Measurements from ENCODE around the gene HAUS3.
"Not testable (repeated sequence)": the region's sequence is repeated elsewhere in the genome, so short reads cannot be mapped to it uniquely, and the experiment has no call there.

Gene HAUS3

DNA sequence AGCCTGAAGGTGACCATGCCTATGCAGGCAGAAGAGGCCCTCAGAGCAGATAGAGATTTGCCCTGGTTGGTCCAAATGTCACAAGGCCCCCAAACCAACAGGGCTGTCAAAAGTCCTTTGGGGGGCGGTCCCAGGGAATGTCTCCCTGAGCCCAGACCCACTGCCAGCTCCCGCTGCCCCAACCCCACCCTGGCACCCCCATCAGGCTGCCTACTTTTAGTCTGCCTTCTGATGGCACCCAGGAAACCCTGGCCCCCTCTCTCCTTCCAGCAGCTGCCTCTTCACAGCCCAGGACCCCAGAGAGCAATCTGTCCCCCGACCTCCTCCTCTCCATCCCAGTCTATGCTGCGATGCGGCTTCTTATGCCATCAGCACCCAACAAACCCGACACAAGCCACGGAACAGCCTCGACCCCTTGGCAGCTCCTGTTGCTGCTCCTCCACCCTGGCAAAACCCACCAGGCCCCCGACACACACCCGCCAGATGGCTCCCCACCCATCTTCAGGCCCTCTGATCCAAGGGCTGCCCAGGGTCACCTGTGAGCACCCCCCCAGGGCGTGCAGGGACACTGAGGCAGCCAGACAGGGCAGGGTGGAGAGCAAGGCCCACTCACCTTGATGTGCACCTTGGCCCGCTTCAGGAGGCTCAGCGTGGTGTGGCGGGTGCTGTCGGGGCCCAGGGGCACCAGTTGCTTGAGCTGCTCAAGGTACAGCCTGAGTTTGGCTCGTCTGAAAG is 10.0 kb upstream of the HAUS3 start:
- DNase-seq (ENCODE audit: low read depth), result no peak

DNA sequence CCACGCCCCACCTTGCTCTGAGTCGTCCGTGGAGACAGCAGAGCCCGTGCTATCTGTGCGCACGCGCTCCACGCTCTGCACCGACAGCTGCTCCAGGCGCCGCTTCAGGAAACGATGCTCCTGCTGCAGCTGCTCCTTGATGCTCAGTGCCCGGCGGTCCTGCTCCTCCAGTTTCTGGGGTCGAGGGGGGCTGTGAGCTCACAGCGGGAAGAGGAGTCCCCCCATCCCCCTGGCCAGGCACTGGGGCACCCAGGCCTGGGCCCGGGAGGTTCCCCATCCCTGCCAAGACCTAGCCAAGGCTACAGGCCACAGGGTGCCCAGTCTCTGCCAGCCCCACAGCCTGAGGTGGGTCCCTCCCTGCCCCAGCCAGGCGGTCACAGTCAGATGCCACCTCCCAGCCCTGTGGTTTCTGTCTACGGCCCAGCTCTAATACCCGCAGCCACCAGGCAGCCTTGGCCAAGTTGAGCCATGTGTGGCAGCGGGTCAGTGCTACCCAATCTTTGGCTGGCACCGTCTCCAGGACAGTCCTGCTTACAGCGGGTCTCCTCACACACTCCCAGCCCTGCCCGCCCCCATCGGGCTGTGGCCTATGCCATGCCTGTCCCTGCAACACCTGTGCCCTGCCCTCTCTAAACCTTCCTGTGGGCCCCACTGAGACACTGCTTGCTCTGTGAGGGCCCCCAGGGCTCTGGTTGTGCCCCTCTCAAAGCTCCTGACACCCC is 9.3 kb upstream of the HAUS3 start:
- no peak for DNase-seq (ENCODE audit: low read depth)

DNA sequence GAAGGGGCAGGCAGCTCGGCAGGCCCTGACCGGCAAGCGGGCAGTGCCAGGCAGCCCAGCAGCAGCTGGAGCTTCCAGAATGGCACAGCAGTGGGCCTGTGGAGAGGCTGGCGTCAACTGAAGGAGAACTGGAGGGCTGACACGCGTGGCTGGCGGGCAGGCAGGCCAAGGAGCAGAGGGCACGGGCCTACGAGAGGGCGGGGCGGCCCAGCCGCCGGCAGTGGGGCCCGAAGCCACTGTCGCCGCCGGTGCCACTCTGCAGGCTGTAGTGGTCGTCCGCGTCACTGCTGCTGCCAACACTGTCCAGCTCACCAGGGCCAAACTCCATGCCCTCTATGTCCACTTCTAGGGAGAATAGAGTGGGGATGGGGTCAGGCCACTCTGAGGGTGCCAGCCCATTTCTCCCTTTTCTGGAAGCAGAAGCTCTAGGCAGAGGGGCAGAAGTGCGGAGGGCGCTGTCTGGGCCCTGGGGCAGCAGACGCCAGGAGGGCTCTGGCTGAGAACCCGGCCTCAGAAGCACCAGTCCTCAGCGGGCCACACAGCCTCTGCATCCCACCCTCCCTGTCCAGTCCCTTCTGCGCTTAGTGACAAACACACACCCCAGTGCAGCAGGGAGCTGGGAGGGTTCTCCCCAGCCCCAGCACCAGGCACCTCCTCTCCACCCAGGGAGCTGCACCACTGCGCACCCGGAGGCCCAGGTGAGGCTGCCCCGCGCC is 8.6 kb upstream of the HAUS3 start:
- no peak for DNase-seq (ENCODE audit: low read depth)

DNA sequence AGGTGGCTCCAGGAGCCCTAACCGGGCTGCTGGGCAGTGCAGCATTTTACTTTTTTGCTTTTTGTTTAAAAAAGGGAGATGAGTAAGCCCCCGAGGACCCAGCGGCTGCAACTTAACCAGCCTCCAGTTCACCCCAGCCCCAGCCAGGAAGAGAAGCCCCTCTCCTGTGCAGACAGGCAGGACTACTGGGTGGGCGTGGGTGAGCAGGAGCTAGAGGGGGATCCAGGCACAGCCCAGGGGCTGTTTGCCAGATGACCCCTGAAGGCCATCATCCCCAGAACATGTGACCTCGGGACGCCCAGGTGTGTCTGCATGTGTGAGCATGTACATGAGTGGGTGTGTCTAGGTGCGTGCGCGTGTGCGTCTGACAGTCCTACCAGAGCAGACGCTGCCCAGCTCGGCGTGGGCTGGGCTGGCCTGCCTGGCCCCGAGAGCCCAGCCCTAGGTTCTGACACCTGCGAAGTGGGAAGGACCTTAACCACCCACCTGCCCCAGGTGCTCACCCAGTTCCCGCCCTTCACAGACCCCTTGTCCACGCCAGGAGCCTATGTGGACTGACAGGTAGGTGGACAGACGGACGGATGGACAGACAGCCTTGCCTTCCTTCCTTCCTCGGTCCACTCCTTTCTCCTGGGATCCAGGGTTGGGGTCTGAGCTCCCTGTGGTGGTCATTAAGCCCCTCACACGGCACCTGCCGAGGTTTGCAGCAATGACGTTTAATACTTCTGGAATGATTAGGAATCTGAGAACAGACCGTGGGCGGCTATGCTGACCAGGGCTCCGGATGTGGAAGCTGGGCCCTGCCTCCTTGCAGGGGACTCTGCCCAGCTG is 7.8 kb upstream of the HAUS3 start:
- no peak for DNase-seq (ENCODE audit: low read depth)

DNA sequence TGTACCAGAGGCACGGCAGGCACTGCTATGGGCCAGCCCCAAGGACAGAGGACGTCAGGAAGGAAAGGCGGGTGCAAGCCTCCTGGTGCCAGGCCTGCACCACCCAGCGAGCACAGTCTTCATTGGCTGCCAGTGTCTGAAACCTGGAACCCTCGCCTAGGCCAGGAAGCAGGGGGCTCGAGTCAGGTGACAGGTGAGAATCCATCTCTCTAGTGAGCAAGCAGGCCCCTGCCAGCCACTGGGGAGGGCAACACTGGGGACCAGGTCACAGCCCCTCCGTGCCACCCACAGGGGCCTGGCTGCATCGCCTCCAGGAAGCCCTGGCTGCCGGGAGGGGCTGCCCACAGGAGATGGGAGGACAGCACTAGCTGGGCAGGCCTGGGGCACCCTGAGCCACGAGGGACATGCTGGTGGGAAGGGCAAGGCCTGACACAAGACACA is 6.9 kb upstream of the HAUS3 start:
- DNase-seq (ENCODE audit: low read depth), result no peak

DNA sequence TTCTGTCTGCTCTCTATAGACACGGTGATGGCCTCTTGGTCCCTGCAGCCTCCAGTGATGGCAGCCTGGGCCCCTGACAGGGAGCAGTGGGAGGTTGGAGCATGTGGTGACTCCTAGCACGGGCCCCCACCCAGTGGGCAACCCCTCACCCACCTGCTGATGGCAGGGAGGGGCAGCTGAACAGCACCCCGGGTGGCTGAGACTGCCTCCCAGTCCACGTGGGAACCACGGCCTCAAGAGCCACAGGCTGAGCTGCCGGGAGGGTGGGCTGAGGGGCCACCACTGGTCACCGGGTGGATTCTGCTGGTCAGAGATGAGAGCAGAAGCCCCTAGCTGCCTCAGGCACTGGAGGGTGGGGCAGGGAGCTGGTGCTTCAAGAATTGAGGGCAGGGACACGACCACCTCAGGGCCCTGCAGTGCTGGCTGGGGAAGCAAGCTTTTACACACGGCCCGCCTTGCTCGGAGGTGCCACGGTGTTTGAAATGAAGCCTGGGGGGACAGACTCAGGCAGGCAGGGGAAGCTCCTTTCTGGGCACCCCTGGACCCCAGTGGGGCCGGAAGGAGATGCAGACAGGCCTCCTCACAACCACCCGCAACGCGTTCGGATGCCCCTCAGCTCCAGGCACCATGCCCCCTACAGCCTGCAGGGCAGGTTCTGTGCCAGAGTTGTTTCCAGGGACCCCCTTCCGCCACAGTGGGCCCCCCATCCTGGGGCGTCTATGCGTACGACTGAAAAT is 6.3 kb upstream of the HAUS3 start:
- DNase-seq (ENCODE audit: low read depth), result no peak

DNA sequence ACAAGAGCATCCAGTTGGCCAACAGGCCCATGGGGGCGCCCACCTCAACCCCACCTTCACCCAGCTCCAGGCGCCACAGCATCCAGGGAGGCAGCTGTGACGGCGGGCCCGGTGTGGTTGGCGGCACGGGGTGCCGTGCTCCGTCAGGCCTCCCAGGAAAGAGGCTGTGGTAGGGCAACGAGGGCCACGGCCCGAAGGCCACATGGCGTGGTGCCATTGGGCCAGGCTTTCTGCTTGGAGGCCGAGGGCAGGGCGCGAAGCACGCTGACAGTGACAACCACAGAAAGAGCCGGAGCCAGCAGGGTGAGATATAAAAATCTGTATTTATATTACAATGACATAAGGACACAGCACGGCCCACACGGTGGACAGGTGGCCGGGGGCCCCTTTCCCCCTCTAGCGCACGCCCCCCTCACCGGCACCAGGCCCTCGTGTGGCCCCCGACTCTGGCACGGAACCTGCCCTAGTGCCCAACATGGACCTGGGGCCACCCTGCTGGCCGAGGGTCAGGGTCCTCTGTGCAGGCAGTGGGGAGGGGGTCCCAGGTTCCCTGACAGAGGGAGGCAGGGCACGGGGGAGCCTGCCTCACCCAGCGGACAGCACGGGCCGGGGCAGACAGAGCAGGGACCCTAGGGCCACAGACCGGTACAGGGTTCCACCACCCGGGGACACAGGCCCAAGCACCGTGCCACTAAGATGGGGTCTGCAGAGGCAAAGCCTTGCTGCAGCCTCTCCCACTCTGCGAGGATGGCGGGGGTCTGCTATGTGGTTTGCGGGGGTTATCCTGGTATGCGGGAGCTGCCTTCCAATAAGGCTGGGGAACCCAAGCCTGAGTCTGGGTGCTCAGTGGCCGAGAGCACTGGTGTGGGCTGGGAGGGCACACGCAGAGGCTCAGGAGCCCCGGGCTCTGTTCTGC is 5.5 kb upstream of the HAUS3 start:
- no peak for DNase-seq (ENCODE audit: low read depth)

DNA sequence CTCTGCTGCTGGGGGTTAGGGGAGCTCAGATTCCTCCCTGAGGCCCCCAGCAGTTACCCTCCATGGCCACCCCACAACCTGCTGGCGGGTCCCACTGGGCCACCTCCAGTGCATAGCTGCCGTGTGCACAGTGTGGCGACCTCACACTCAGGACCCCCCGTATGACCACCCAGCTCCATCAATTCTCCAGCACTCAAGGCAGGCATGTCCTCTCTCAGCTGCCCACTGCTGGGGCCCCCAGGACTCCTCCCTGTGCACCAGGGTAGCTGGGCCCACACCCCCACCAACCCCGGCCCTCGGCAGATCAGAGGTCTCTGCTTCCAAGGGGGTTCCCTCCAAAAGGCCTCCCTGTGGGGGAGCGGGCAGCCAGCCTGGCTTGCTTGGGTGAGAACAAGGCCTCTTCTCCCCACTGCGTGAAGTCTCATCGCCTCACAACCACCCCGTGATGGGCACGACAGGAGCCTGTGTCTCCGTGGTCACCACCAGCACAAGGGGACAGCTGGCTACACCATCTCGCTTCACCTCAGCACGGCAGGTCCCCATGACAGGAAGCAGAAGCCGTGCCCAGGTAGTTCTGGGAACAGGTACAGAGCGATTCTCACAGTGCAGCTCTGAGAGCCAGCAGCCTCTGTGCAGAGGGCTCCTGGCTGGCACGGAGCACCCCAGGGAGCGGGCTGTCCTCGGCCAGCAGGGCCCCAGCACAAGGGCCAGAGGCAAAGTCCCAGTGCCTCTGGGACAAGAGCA is 4.6 kb upstream of the HAUS3 start:
- no peak for DNase-seq (ENCODE audit: low read depth)

DNA sequence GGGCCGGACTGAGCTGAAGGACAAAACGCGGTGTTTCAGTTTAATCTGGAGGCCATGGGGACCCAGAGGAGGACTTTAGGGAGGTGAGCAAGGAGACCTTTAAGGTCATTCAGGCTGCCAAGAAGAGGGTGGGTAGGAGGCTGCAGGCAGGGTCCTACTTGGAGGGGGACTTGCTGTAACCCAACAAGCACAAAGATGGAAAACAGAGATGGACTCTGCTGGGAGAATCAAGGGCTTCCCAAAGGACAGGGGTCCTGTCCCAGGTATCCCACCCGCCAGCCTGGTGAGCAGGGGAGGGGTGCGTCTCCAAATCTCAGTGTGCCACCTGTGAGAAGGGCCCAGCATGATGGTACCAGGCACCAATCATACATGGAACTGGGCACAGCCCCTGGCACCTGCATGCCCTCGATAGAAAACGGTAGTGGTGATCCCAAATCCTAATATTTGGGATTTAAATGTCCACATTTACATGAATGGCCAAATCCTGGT is 3.9 kb upstream of the HAUS3 start:
- no peak for DNase-seq (ENCODE audit: low read depth)

DNA sequence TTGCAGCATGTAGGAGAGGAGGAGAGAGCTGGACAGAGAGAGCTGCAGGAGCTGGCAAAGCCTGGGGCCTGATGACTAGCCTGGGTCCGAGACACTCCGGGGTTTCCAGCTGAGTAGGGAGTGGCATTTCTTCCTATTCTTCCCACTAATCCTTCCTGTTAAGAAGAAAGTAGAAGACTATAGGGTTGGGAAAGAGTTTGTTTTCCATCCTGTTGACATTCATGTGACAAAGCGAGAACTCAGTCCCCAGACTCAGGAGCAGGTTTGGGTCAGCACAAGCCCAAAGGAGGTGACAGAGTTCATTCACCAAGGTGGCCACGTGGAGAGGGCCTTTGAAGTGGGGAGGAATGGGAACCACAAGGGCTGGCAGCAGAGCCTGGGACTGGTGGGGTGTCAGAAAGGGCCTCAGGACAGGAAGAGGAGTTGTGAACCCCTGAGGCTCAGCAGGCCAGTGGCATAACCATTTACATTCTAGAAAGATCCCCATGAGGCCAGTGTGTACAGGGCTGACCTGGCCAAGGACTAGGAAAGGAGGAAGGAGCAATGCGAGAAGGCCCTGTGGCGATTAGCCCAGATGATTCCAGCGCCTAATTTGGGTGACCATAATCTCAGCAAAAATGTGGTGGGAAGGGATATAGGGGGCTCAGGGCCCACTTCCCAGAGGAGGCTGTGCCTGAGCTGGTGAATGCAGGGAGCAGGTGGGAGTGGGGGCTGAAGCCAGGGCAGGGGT is 3.3 kb upstream of the HAUS3 start:
- no peak for DNase-seq (ENCODE audit: low read depth)

DNA sequence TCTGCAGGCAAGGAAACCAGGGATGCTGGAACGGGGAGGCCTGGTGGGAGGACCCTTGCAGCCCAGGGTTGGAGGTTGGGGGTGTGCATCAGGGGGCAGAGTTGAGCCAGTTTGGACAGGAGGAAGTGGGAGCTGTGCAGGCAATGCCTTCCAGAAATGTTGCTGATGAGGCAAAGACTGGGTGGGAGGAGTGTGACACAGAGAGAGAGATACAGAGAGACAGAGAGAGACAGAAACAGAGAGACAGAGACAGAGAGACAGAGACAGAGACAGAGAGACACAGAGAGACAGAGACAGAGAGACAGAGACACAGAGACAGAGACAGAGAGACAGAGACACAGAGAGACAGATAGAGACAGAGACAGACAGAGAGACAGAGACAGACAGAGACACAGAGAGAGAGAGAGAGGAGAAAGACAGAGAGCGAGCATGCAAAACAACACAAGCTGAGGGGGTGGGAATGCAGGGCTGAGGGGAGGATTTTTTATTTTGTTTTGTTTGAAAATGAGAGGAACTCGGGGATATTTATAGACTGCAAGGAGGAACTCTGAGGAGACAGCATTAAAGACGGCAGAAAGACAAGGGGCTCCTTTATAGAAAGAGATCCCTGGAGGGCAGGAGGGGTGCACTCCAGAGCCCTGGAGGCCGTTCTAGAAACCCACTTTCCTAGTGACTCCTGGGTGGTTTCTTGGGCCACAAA is 1.9 kb upstream of the HAUS3 start:
- DNase-seq (ENCODE audit: low read depth), result no peak

DNA sequence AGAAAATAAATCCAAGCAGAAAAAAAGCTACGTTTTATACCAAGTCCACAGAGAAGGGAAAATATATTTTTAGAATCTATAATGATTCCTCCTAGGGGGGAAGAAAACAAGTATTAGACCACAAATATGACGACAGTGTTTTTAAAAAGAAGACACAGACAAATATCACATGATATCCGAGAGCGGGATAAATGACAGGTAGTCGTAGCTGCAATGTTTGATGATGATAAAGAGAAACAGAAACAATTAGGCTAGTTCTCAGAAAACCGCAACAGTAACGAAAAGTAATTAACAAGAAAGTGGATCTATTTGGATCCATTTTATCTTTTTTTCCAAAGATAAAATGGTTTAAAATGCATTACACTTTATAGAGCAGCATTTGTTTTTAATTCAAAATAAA is 918 bp downstream of the HAUS3 start:
- DNase-seq (ENCODE audit: low read depth), result no peak

DNA sequence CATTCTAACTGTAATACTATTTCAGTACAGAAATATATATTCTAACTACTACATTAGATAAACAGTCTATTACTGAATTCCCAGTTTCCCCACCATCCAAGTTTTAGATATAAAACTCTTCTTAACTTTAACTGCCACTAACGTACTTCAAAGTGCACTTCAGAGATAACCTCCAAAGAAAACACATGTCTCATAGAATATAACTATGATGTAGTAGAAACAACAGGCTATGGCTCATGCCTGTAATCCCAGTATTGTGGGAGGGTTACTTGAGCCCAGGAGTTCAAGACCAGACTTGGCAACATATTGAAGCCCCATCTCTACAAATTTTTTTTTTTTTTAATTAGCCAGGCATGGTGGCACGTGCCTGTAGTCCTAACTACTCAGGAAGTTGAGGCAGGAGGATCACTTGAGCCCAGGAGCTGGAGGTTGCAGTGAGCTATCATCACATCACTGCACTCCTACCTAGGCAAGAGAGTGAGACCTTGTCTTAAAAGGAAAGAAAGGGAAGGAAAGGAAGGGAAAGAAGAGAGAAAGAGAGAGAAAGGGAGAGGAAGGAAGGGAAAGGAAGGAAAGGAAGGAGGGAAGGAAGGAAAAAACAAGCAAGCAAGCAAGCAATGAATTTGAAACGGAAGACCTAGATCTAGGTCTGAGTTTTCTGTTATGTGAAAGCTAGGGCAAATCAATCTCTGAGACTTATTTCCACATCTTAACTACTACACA is 4.8 kb downstream of the HAUS3 start:
- no peak for DNase-seq (ENCODE audit: low read depth)

DNA sequence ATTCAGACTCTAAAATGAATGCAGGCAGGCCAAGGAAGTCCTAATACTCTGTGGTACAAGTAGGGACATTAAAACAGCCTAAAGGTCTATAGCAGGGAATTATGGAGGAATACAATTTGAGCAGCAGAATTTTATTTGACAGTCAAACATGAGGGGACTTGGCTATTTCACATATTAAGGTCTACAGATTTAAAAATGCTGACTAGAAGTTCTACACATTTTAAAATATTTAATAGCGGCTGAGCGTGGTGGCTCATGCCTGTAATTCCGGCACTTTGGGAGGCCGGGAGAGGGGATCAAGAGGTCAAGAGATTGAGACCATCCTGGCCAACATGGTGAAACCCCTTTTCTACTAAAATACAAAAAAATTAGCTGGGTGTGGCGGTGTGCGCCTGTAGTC is 10.8 kb downstream of the HAUS3 start:
- DNase-seq (ENCODE audit: low read depth), result no peak

DNA sequence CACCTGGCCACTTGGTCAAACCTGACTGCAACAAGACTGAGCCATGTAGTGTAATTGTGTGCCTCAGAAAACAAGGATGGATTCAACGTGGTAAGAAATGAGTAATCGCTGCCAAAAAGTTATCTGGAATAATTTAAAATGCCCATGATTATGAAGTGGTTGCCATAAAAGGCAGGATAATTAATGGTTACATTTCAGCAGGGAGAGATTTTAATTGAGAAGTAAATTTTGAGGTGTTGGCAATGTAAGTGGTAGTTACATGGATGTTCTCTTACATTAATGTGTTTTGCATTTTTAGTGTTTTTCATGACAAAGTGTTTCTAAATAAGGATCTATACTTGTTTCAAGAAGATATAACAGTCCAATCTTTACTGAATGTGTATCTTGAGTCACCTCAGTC is 15.7 kb downstream of the HAUS3 start:
- DNase-seq (ENCODE audit: low read depth), result no peak

DNA sequence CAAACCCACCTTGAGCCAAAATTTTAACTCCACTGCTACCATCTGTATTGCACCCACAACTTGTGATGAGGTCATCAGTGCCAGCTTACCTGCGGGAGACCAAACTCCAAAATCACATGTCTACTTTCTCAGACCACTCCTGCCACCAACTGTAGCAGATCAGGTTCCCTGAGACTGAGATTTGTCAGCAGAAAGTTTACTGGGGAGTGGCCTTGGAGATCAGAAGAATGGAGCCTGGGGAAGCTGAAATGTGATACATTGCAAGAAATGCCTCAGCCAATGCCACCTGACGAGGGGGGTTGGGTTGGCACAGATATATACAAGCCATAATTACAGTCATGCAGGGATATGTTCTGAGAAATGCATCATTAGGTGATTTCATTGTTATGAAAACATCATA is 19.1 kb downstream of the HAUS3 start:
- DNase-seq (ENCODE audit: low read depth), result no peak

DNA sequence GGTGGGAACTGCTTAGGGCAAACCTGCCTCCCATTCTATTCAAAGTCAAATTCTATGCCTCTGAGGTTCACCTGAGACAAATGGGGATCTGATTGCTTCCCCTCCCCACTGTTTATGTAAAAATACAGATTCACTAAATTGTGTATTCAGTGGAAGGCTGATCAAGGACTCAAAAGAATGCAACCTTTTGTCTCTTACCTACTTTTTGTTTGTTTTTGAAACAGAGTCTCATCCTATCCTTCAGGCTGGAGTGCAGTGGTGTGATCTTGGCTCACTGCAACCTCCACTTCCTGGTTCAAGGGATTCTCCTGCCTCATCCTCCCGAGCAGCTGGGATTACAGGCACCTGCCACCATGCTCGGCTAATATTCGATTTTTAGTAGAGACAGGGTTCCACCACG is 20.5 kb downstream of the HAUS3 start:
- DNase-seq (ENCODE audit: low read depth), result not testable (repeated sequence)
